HepG2 (cell line): Measurements from ENCODE around the gene MAIP1. TPM values are rescaled to one million over a fixed set of nuclear protein-coding genes. Genes with fewer than 3 reads are reported as not detected.

Source experiments
- CREB1 ChIP-seq, 2 experiments: fragments of 450-650 bp in 1 of 2; IDR thresholded peaks; 2 replicates each; pipeline ENCODE4 v1.6.1; 2016 to 2017; ENCODE audit warnings: control low read depth in 1 of 2, mild to moderate bottlenecking in 1 of 2, missing compliant biosample characterization in 1 of 2, missing genetic modification characterization in 1 of 2
- ESRRA ChIP-seq: sonication (generic); formaldehyde crosslinking; IDR thresholded peaks from 2 replicates; pipeline ENCODE4 v1.5.1; 2020; ENCODE audit warnings: mild to moderate bottlenecking, low read depth, missing genetic modification reagents
- KDM5A ChIP-seq: fragments of 200-600 bp; sonication (generic); IDR thresholded peaks from 2 replicates; pipeline ENCODE4 v1.7.0; 2018; ENCODE audit warnings: antibody characterized with exemption, mild to moderate bottlenecking, low read length, borderline replicate concordance
- LRRFIP1 ChIP-seq: sonication (generic); formaldehyde crosslinking; conservative IDR thresholded peaks from 2 replicates; pipeline ENCODE4 v1.4.0; 2020; ENCODE audit warnings: missing genetic modification reagents
- MIXL1 ChIP-seq: IDR thresholded peaks from 2 replicates; pipeline ENCODE4 v1.6.1; 2016
- NPAS2 ChIP-seq: sonication (generic); formaldehyde crosslinking; IDR thresholded peaks from 2 replicates; pipeline ENCODE4 v1.8.0; 2022; ENCODE audit warnings: mild to moderate bottlenecking, missing genetic modification reagents, borderline replicate concordance
- RAD21 ChIP-seq: fragments of 450-650 bp; formaldehyde crosslinking; IDR thresholded peaks from 2 replicates; pipeline ENCODE4 v1.5.0; 2020; ENCODE audit warnings: mild to moderate bottlenecking
- RARG ChIP-seq: sonication (generic); formaldehyde crosslinking; IDR thresholded peaks from 2 replicates; pipeline ENCODE4 v1.4.0; 2020; ENCODE audit warnings: low read depth, mild to moderate bottlenecking, missing genetic modification reagents
- RBAK ChIP-seq: sonication (generic); formaldehyde crosslinking; IDR thresholded peaks from 2 replicates; pipeline ENCODE4 v1.5.1; 2020; ENCODE audit warnings: mild to moderate bottlenecking, missing genetic modification reagents
- RFX3 ChIP-seq: IDR thresholded peaks from 2 replicates; pipeline ENCODE4 v1.6.1; 2016; ENCODE audit warnings: missing biosample characterization, missing genetic modification reagents
- TCF7 ChIP-seq: sonication (generic); IDR thresholded peaks from 2 replicates; pipeline ENCODE4 v1.6.1; 2016; ENCODE audit warnings: antibody characterized with exemption, low read depth
- TFDP1 ChIP-seq: IDR thresholded peaks from 2 replicates; pipeline ENCODE4 v1.6.1; 2016; ENCODE audit warnings: missing compliant biosample characterization, missing genetic modification reagents, borderline replicate concordance
- THAP8 ChIP-seq: sonication (generic); formaldehyde crosslinking; IDR thresholded peaks from 2 replicates; pipeline ENCODE4 v1.5.1; 2020; ENCODE audit warnings: missing genetic modification reagents, mild to moderate bottlenecking, borderline replicate concordance
- THYN1 ChIP-seq: sonication (generic); formaldehyde crosslinking; IDR thresholded peaks from 2 replicates; pipeline ENCODE4 v1.8.1; 2023; ENCODE audit warnings: low read depth, mild to moderate bottlenecking, moderate library complexity, missing genetic modification reagents, borderline replicate concordance
- XRCC5 ChIP-seq: fragments of 200-400 bp; formaldehyde crosslinking; optimal IDR thresholded peaks from 2 replicates; pipeline ENCODE3; 2017; ENCODE audit warnings: mild to moderate bottlenecking, low read length
- ZBTB1 ChIP-seq: sonication (generic); formaldehyde crosslinking; IDR thresholded peaks from 2 replicates; pipeline ENCODE4 v1.4.0; 2020; ENCODE audit warnings: missing genetic modification reagents, borderline replicate concordance
- polyA plus RNA-seq, 8 experiments: library from polyadenylated mRNA; depleted of rRNA in 3 of 8; stranded (reverse) in 7 of 8; unstranded in 1 of 8; fragments of >200 nt; fragmentation: Illumina TruSeq in 4 of 8; extraction: Trizol in 4 of 8; gene quantifications; 2 replicates each; pipeline versions ENCODE4 v1.2.1 to v1.2.3, GENCODE V29; 2011 to 2016; ENCODE audit warnings: low read depth in 4 of 8, missing spikeins in 1 of 8, mixed read lengths in 1 of 8; ENCODE audit not compliant: insufficient read depth in 1 of 8
- total RNA-seq, 5 experiments: library from RNA; depleted of rRNA; stranded (reverse); fragments of >200 nt; fragmentation: Illumina TruSeq; extraction: Trizol; gene quantifications; 2 replicates each; pipeline ENCODE4 v1.2.3, GENCODE V29; 2016; ENCODE audit warnings: low read depth in 1 of 5
- TF ChIP-seq, protein P1 (sequence below): sonication (generic); formaldehyde crosslinking; IDR thresholded peaks from 2 replicates; pipeline ENCODE4 v1.4.0; 2020; ENCODE audit warnings: missing genetic modification reagents

Gene MAIP1
- total and polyA plus RNA-seq, 2 of the 13 experiments (the other 11 are each of a cell fraction or from before 2014, with no cell fraction given) = 22.3 to 72.9 TPM

- TF ChIP-seq LRRFIP1 (CRISPR knock-in tag) (no peak), RARG (CRISPR knock-in tag) (no peak), RBAK (CRISPR knock-in tag) (no peak), RFX3 (CRISPR knock-in tag) (no peak), KDM5A (peak; percentile 61; the same call in 1 of the 2 replicates), NPAS2 (CRISPR knock-in tag) (no peak), ESRRA (peak; percentile 65; the same call in 1 of the 2 replicates), ZBTB1 (no peak), THYN1 (CRISPR knock-in tag) (no peak), THAP8 (CRISPR knock-in tag) (no peak), TFDP1 (peak; percentile 98), TCF7 (no peak), MIXL1 (CRISPR knock-in tag) (no peak), RAD21 (CRISPR knock-in tag) (peak; percentile 81), XRCC5 (peak; percentile 61), CREB1 (IDR thresholded peaks at IDR 0.05) (peak; percentile 91), CREB1 (CRISPR knock-in tag; IDR thresholded peaks at IDR 0.05) (no peak; the same call in 1 of the 2 replicates)
- TF ChIP-seq, protein P1, sequence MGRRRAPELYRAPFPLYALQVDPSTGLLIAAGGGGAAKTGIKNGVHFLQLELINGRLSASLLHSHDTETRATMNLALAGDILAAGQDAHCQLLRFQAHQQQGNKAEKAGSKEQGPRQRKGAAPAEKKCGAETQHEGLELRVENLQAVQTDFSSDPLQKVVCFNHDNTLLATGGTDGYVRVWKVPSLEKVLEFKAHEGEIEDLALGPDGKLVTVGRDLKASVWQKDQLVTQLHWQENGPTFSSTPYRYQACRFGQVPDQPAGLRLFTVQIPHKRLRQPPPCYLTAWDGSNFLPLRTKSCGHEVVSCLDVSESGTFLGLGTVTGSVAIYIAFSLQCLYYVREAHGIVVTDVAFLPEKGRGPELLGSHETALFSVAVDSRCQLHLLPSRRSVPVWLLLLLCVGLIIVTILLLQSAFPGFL (CRISPR knock-in tag) = no peak
Observed at GRCh38 chr2:199911052-199911876, 44.1 kb upstream of the MAIP1 start, which contains the start of gene C2orf69 (continued).
